Gastroesophageal sphincter (tissue), 4 donors: ENCODE results near the gene ANKS1A. TPM values are rescaled to one million over a fixed set of nuclear protein-coding genes. Genes with fewer than 3 reads are reported as not detected.
A peak's percentile ranks its signal among the peaks of the same experiment; 100 is the strongest.

Source experiments
- ATAC-seq: fragments of 150-250 bp; one replicate; pipeline ENCODE4 v1.9.1; 2016; ENCODE audit warnings: mild to moderate bottlenecking, moderate library complexity
- H3K27ac ChIP-seq, 4 donors: fragments of 200-600 bp; sonication (generic) in 3 of 4; 1 replicate in 3 of 4; 2 replicates in 1 of 4; pipeline ENCODE4 v1.5.1; 2016 to 2019
- H3K27me3 ChIP-seq: fragments of 200-600 bp; sonication (generic); one replicate; pipeline ENCODE4 v1.5.1; 2019
- H3K36me3 ChIP-seq, 2 donors: fragments of 200-600 bp; sonication (generic); one replicate each; pipeline ENCODE4 v1.5.1; 2019; ENCODE audit warnings: control low read depth in 1 of 2
- H3K4me1 ChIP-seq, 3 donors: fragments of 200-600 bp; sonication (generic); 1 replicate in 2 of 3; 2 replicates in 1 of 3; pipeline ENCODE4 v1.5.1; 2016 to 2019; ENCODE audit warnings: control low read depth in 2 of 3
- H3K4me3 ChIP-seq, 2 donors: fragments of 200-600 bp; sonication (generic); one replicate each; pipeline ENCODE4 v1.5.1; 2019; ENCODE audit warnings: mild to moderate bottlenecking in 1 of 2, moderate library complexity in 1 of 2
- H3K9me3 ChIP-seq, 3 donors: fragments of 200-600 bp; sonication (generic); one replicate each; pipeline ENCODE4 v1.5.1; 2017 to 2019; ENCODE audit warnings: control low read depth in 2 of 3
- CTCF ChIP-seq, 4 experiments: fragments of 200-600 bp in 2 of 4; fragments of 450-650 bp in 2 of 4; sonication (generic) in 1 of 4; IDR thresholded peaks; one replicate each; pipeline ENCODE4 v1.5.1; 2017 to 2019; ENCODE audit warnings: antibody characterized with exemption in 4 of 4, mild to moderate bottlenecking in 2 of 4, moderate library complexity in 2 of 4
- EP300 ChIP-seq: sonication (generic); formaldehyde crosslinking; IDR thresholded peaks from one replicate; pipeline ENCODE4 v1.6.1; 2017; ENCODE audit warnings: antibody characterized with exemption, mild to moderate bottlenecking
- POLR2A ChIP-seq, 2 donors: fragments of 450-650 bp; IDR thresholded peaks; one replicate each; pipeline ENCODE4 v1.6.1; 2017; ENCODE audit warnings: antibody characterized with exemption in 2 of 2, mild to moderate bottlenecking in 2 of 2, moderate library complexity in 1 of 2
- POLR2AphosphoS5 ChIP-seq: sonication (generic); formaldehyde crosslinking; IDR thresholded peaks from one replicate; pipeline ENCODE4 v1.6.1; 2017; ENCODE audit warnings: antibody characterized with exemption
- WGBS, 2 donors: methylation state at CpG; one replicate each; pipeline ENCODE4 v1.1.5; 2018; ENCODE audit warnings: low coverage in 1 of 2; 5-methylcytosine and 5-hydroxymethylcytosine counted together
- total RNA-seq, 4 donors: library from RNA; depleted of rRNA; stranded (reverse); fragments of >200 nt; gene quantifications; one replicate each; pipeline ENCODE4 v1.1.0, GENCODE V29; 2016

The ANKS1A gene
- total RNA-seq, 4 donors from 2014 or later, result 52.0 to 135 (median 88.4) TPM

GRCh38 chr6:35031611-35032529 is 142.8 kb downstream of the ANKS1A start:
- peaks cover 65 to 100% (median 75%) of the 10 kb centered on the region in 3 donors for H3K4me1 ChIP-seq
- 30 to 72% methylated on average over 4 of the region's 5 CpGs for WGBS, 2 donors
- peak overlapping the region; percentile 70 to 99 (median 96) for H3K27ac ChIP-seq

GRCh38 chr6:35033683-35034082 is 144.6 kb downstream of the ANKS1A start:
- Histone ChIP-seq H3K27me3 (no peaks in the 10 kb centered on the region), H3K27ac (peak overlapping the region; percentile 83 to 99 (median 96)), H3K4me1 (peaks cover 59 to 100% (median 68%) of the 10 kb centered on the region in 3 donors), H3K36me3 (peaks cover 0 to 6% of the 10 kb centered on the region in 2 donors), H3K4me3 (no peak overlapping the region), H3K9me3 (no peaks in the 10 kb centered on the region)
- ATAC-seq, result no peak
- WGBS, 2 donors, result 63 to 83% methylated on average over 2 to 3 of the region's 6 CpGs
- TF ChIP-seq POLR2AphosphoS5 (no peak), POLR2A (IDR thresholded peaks at IDR 0.05) (no peak), CTCF (IDR thresholded peaks at IDR 0.05) (no peak), EP300 (no peak)

More at GRCh38 chr6:35031611-35032529, 142.8 kb downstream of the ANKS1A start:
- Histone ChIP-seq H3K27me3 (no peaks in the 10 kb centered on the region), H3K4me3 (no peak overlapping the region), H3K36me3 (no peaks in the 10 kb centered on the region), H3K9me3 (no peaks in the 10 kb centered on the region)
- ATAC-seq, result no peak
- TF ChIP-seq POLR2A (IDR thresholded peaks at IDR 0.05) (no peak), EP300 (no peak), POLR2AphosphoS5 (no peak), CTCF (IDR thresholded peaks at IDR 0.05) (no peak)

DNA sequence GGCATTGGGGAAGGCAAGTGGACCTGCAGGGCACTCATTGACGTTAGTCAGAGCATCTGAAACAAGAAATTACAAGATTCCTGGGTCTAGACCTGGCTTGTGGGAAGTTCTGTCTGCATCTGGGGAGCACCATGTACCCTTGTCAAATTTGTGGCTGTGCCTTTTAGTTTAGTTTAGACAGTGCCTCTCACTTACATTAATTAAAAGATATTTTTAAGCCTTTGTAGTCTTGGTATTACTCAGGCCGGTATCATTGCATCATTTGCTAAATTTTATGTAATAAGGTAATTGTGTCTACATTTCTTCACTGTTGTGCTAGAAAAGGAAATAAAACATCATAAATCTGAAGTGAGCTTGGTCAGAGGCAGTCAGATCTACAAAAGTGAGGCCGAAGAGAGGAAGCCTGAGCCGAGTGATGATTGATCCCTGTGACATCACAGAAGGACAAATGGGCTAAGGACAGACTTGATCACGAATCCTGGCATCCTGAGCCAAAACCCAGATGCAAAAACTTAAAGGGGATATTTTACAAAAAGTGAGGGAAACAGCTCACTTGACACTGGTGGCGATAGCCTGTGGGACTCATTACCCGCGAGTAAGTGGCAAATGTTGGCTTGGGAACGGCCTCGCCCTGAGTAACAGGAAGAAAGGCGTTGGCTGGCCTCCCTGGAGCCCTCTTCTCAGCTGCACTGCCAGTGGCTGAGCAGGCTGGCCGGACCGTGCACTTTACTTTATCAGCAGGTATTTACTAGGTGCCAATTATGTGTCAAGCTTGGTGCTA is 145.5 kb downstream of the ANKS1A start:
- ATAC-seq, result peak; percentile 69
- H3K27me3 ChIP-seq, result no peaks in the 10 kb centered on the region
- H3K4me3 ChIP-seq, result peak overlapping the region in 1 of 2 donors; percentile 19
- WGBS, 2 donors, result 21 to 38% methylated on average over 8 to 13 of the region's 13 CpGs
- peak; percentile 80 for TF ChIP-seq POLR2AphosphoS5
- no peak for TF ChIP-seq CTCF (IDR thresholded peaks at IDR 0.05)
- no peak for TF ChIP-seq EP300
- TF ChIP-seq POLR2A (IDR thresholded peaks at IDR 0.05), result no peak
- peaks cover 0 to 6% of the 10 kb centered on the region in 2 donors for H3K36me3 ChIP-seq
- no peaks in the 10 kb centered on the region for H3K9me3 ChIP-seq
- peak overlapping the region; percentile 83 to 99 (median 96) for H3K27ac ChIP-seq
- H3K4me1 ChIP-seq, result peaks cover 59 to 99% (median 68%) of the 10 kb centered on the region in 3 donors

- Histone ChIP-seq H3K27me3 (no peaks in the 10 kb centered on the region), H3K4me3 (peak overlapping the region in 1 of 2 donors; percentile 19), H3K9me3 (no peaks in the 10 kb centered on the region), H3K27ac (peak overlapping the region; percentile 83 to 99 (median 96)), H3K36me3 (peaks cover 0 to 6% of the 10 kb centered on the region in 2 donors), H3K4me1 (peaks cover 56 to 99% (median 69%) of the 10 kb centered on the region in 3 donors)
- 31 to 52% methylated on average over 3 to 5 of the region's 5 CpGs for WGBS, 2 donors
- no peak for ATAC-seq
- TF ChIP-seq CTCF (IDR thresholded peaks at IDR 0.05), result no peak
- no peak for TF ChIP-seq EP300
- no peak for TF ChIP-seq POLR2AphosphoS5
- no peak for TF ChIP-seq POLR2A (IDR thresholded peaks at IDR 0.05)
Measured at GRCh38 chr6:35035481-35036030, 146.5 kb downstream of the ANKS1A start.
